Large intestine (tissue), 1 donor: ENCODE results near the gene TXLNG. TPM values are rescaled to one million over a fixed set of nuclear protein-coding genes. Genes with fewer than 3 reads are reported as not detected.

ENCODE experiments used
- polyA plus RNA-seq: library from polyadenylated mRNA; unstranded; fragments of 120-200 nt; gene quantifications from one replicate; pipeline ENCODE4 v1.2.1, GENCODE V29; 2013

The TXLNG gene
- polyA plus RNA-seq, 1 donor = 17.0 TPM

Other genes with a start within 250 kb of the TXLNG start
- 18.2 TPM for gene S100G, start 136.3 kb upstream of the TXLNG start, polyA plus RNA-seq
- 43.4 TPM for gene CTPS2, start 73.8 kb upstream of the TXLNG start, polyA plus RNA-seq
- 31.3 TPM for gene SYAP1, start 66.9 kb upstream of the TXLNG start, polyA plus RNA-seq
- 132 TPM for gene RBBP7, start 83.9 kb downstream of the TXLNG start, polyA plus RNA-seq
- 3.7 TPM for gene REPS2, start 160.2 kb downstream of the TXLNG start, polyA plus RNA-seq